GM19023 (cell line): Measurements from ENCODE around the gene RTN4IP1.

Experiments
- ATAC-seq: cut with Tn5 transposase; IDR thresholded peaks from one replicate; pipeline ENCODE4 v1.9.1; 2021; ENCODE audit warnings: mild to moderate bottlenecking, moderate library complexity; ENCODE audit not compliant: unreplicated experiment

RTN4IP1 gene

DNA sequence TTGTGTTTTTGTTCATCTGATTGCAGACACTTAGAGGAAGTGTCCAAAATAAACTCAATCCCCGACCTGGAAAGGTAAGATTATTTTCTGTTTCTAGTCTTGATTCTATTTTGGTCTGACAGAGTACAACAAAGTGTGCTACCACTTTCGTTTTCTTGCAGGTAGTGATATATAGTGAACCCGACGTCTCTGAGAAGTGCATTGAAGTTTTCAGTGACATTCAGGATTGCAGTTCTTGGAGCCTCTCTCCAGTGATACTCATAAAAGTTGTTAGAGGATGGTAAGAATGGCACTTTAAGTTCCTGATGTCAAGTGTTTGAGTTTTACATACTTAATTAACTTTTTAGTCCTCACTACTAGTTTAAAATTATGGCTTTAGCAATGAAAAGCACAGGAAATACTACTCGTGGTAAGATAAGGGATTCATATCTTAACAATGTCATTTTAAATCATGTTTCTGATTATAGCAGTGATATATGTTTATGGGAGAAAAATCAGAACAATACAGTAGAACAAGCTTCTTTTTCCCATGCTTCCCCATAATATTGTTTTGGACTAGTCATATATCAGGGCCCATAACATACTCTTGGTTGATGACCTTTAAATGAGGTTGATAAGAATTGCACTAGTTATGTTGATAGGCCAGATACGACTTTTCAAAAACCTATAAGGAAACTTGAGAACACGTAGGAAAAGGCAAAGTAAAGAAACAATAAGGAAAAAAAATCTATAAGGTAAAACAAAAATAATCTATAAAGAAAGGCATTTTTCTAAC, 104.0 kb downstream of the RTN4IP1 start:
- peak; percentile 30 for ATAC-seq

DNA sequence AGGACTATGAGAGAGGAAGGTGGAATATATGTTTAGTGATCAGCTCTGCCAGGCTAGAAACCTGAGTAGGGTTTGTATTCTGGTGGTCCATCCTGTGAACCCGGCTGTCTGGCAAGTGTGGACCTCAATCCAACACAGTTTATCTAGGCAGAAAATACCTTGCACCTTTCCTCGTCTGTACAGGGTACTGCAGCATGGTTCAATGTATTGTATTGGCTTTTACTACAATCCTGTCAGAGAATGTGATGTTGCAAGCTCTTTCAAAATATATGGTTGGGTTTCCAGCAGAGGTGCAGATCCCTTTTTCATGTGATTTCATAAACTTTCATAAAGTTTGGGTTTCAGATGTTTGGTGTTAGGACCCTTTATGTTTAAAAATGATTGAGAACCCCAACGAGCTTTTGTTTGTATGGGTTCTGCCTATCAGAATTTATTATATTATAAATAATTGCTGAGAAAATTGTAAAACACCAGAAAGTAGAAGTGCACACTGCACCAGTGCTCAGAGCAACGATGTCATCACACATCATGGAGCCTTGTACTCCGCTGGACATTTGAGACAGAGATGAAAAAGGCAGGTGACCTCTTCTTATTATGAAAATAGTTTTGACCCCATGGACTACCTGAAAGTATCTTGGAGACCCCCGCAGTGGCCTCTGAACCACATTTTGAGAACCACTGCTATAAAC, 106.6 kb downstream of the RTN4IP1 start:
- ATAC-seq = no peak
